Muscle of leg (tissue), 11 donors: ENCODE measurements around the gene HRH1. TPM values are rescaled to one million over a fixed set of nuclear protein-coding genes. Genes with fewer than 3 reads are reported as not detected.
A peak's percentile ranks its signal among the peaks of the same experiment; 100 is the strongest.

Experiments
- DNase-seq: peaks from one replicate; pipeline ENCODE4 v3.0.0; 2013
- H3K27ac ChIP-seq: one replicate; pipeline ENCODE4 v1.5.1; 2013; ENCODE audit warnings: mild to moderate bottlenecking, low read length, control low read depth
- H3K27me3 ChIP-seq: one replicate; pipeline ENCODE4 v1.6.1; 2013; ENCODE audit warnings: low read length; ENCODE audit not compliant: control insufficient read depth, insufficient read depth
- H3K36me3 ChIP-seq: one replicate; pipeline ENCODE4 v1.6.1; 2013; ENCODE audit warnings: low read length; ENCODE audit not compliant: control insufficient read depth, insufficient read depth
- H3K4me1 ChIP-seq: one replicate; pipeline ENCODE4 v1.6.1; 2013; ENCODE audit warnings: low read length; ENCODE audit not compliant: control insufficient read depth, insufficient read depth
- H3K4me3 ChIP-seq: one replicate; pipeline ENCODE4 v1.5.1; 2013; ENCODE audit warnings: low read length, control low read depth
- H3K9me3 ChIP-seq: replicated peaks from 2 replicates; pipeline ENCODE4 v1.6.1; 2013; ENCODE audit warnings: low read depth, low read length; ENCODE audit not compliant: control insufficient read depth
- WGBS: methylation state at CpG from one replicate; pipeline ENCODE4 v1.1.5; 2013; ENCODE audit warnings: missing lambda C conversion rate; ENCODE audit not compliant: insufficient coverage; 5-methylcytosine and 5-hydroxymethylcytosine counted together
- polyA plus RNA-seq, 8 donors: library from polyadenylated mRNA; unstranded; fragments of 120-200 nt; gene quantifications; one replicate each; pipeline versions ENCODE4 v1.2.1 to v1.2.3, GENCODE V29; 2013; ENCODE audit warnings: inconsistent platforms in 1 of 8, low replicate concordance in 1 of 8; ENCODE audit not compliant: insufficient read length in 8 of 8, insufficient read depth in 1 of 8
- total RNA-seq: library from RNA; stranded (reverse); fragments of 120-200 nt; gene quantifications from one replicate; pipeline ENCODE4 v1.2.4, GENCODE V29; 2013

HRH1 gene
- total and polyA plus RNA-seq, 9 donors, result 1.6 to 6.2 (median 3.2) TPM

- H3K27ac ChIP-seq, result peak overlapping the region; percentile 85
- 26% methylated on average over 4 of the region's 9 CpGs for WGBS
- H3K27me3 ChIP-seq, result no peaks in the 10 kb centered on the region
- H3K4me3 ChIP-seq, result peak overlapping the region; percentile 97
- H3K36me3 ChIP-seq, result peaks cover 16% of the 10 kb centered on the region
- peaks cover 8% of the 10 kb centered on the region for H3K4me1 ChIP-seq
- H3K9me3 ChIP-seq, result no peaks in the 10 kb centered on the region
- no peak for DNase-seq
These were observed 118.7 kb downstream of the HRH1 start for GRCh38 chr3:11272906-11273574.

DNA sequence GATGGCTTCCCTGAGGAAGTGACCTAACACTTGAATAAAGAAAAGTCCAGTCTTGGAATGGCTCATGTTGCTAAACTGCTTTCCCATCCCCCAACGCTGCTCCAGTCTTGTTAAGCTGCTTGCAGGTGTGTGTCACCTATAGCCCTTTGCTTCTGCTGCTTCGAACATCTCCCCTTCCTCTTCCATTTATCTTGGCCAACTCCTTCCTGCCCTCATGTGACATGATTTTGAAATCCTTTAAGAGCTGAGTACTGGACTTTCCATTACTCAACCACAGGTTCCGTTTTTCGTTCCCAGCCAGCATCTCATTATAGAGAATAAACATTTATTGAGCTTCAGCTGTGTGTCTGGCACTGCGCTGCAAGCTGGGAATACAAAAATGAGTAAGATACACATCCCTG is 119.6 kb downstream of the HRH1 start:
- Histone ChIP-seq H3K9me3 (no peaks in the 10 kb centered on the region), H3K4me3 (no peak overlapping the region), H3K4me1 (peaks cover 8% of the 10 kb centered on the region), H3K27ac (peak overlapping the region; percentile 55), H3K27me3 (no peaks in the 10 kb centered on the region), H3K36me3 (peaks cover 18% of the 10 kb centered on the region)
- WGBS, result 93% methylated on average over 2 of the region's 5 CpGs
- peak; percentile 81 for DNase-seq

- H3K27me3 ChIP-seq, result no peaks in the 10 kb centered on the region
- H3K36me3 ChIP-seq, result peaks cover 18% of the 10 kb centered on the region
- H3K27ac ChIP-seq, result peak overlapping the region; percentile 55
- no peak overlapping the region for H3K4me3 ChIP-seq
- WGBS, result no CpG with 5 or more reads among the region's 6 CpGs
- no peaks in the 10 kb centered on the region for H3K9me3 ChIP-seq
- no peak for DNase-seq
- peaks cover 8% of the 10 kb centered on the region for H3K4me1 ChIP-seq
These were observed 120.4 kb downstream of the HRH1 start for GRCh38 chr3:11274566-11275142.

DNA sequence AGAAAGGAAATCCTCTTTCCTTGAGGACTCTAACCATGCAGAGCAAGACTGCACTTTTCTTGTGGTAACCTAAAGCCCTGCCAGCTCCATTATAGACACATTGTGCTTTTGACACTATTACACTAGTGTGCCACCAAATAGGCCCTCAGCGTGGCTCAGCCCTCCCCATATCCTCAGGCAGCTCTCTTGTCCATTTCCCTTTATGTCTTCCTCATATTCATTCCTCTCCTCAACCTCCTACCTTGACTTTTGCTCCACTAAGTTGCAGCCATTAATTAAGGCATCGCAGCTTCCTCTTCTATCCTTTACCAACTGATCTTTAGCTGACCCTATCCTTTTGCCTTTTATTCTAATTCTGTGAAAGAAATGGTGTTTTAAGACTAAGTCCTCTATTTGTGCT is 121.6 kb downstream of the HRH1 start:
- no peak for DNase-seq
- peaks cover 18% of the 10 kb centered on the region for H3K36me3 ChIP-seq
- H3K4me3 ChIP-seq, result no peak overlapping the region
- H3K27me3 ChIP-seq, result no peaks in the 10 kb centered on the region
- no peaks in the 10 kb centered on the region for H3K9me3 ChIP-seq
- no peak overlapping the region for H3K27ac ChIP-seq
- H3K4me1 ChIP-seq, result peaks cover 8% of the 10 kb centered on the region
- WGBS, result 92% methylated on average over 1 of the region's 2 CpGs

- H3K36me3 ChIP-seq, result peaks cover 19% of the 10 kb centered on the region
- no peak overlapping the region for H3K27ac ChIP-seq
- H3K4me3 ChIP-seq, result no peak overlapping the region
- no peaks in the 10 kb centered on the region for H3K27me3 ChIP-seq
- WGBS, result 93% methylated on average over 2 of the region's 2 CpGs
- no peak for DNase-seq
- H3K4me1 ChIP-seq, result peaks cover 6% of the 10 kb centered on the region
- no peaks in the 10 kb centered on the region for H3K9me3 ChIP-seq
These were observed 122.6 kb downstream of the HRH1 start for GRCh38 chr3:11276901-11277300.

DNA sequence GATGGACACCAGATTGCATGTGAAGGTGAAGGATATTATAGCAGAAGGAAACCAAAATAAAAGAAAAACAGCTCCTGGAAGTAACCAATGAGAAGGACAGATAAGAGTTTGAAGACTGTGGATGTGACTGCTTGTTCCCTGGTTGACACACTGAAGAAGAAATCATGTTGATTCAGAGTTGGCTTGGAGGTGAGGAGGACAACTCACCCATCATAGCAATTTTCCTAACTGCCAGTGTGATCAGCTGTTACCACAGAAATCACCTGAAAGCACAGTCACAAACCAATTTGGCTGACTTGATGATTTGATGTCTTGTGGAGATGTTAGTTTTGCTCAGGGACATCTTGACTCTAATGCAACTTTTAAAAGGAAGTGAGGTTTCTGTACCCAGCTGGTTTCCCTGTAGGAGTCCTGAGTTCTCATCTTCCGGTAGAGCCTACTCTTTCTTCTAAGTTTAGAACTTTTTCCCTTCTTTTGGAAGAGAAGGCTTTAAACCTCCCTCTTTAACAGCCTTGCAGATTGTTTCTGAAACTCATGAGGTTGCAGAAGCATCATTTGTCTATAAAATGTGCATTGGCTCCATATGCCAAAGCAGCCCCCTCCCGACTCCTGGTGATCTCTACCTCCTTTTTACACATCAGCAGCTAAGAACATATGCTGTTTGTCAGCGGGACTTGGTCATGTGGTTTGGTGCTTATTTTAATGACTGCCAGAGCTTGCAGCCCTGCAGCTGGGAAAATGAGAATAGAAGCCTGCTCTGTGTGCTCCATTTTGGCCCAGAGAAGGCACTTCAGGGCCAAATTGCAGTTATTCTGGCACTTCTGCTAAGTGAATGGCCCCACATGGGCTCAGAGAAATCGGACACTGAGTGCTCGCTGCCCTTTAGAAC is 128.2 kb downstream of the HRH1 start:
- 27% methylated on average over 2 of the region's 5 CpGs for WGBS
- DNase-seq, result peak; percentile 95
- H3K36me3 ChIP-seq, result peaks cover 9% of the 10 kb centered on the region
- H3K4me1 ChIP-seq, result peaks cover 18% of the 10 kb centered on the region
- no peaks in the 10 kb centered on the region for H3K9me3 ChIP-seq
- H3K27ac ChIP-seq, result peak overlapping the region; percentile 22
- no peaks in the 10 kb centered on the region for H3K27me3 ChIP-seq
- H3K4me3 ChIP-seq, result no peak overlapping the region

- Histone ChIP-seq H3K27ac (peak overlapping the region; percentile 22), H3K4me1 (peaks cover 23% of the 10 kb centered on the region), H3K36me3 (peaks cover 9% of the 10 kb centered on the region), H3K9me3 (no peaks in the 10 kb centered on the region), H3K4me3 (no peak overlapping the region), H3K27me3 (no peaks in the 10 kb centered on the region)
- WGBS, result 33% methylated on average over 1 of the region's 1 CpG
- no peak for DNase-seq
These were observed 128.8 kb downstream of the HRH1 start for GRCh38 chr3:11283139-11283475.

DNA sequence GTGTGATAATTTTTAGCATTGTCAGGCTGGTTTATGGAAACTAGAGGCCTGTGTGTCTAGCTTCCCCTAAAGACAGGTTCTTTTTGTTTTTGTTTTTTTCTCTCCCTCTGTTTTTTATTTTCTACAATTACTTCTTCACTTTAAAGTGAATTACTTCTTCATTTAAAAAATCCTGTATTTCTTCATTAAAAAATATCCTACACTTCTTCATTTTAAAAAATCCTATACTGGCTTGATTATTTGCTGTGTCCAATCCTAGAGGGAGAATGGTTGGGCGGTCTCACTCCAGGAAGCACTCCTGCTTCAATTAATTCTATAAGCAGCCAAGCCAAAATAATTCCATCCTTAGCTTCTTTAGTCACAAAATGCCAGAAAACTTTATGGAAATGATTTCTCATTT is 129.7 kb downstream of the HRH1 start:
- Histone ChIP-seq H3K4me1 (peaks cover 28% of the 10 kb centered on the region), H3K36me3 (peaks cover 7% of the 10 kb centered on the region), H3K27me3 (no peaks in the 10 kb centered on the region), H3K27ac (no peak overlapping the region), H3K4me3 (no peak overlapping the region), H3K9me3 (no peaks in the 10 kb centered on the region)
- no CpG with 5 or more reads among the region's 1 CpG for WGBS
- DNase-seq, result peak; percentile 25

- no peak overlapping the region for H3K27ac ChIP-seq
- H3K9me3 ChIP-seq, result no peaks in the 10 kb centered on the region
- 100% methylated on average over 1 of the region's 2 CpGs for WGBS
- DNase-seq, result no peak
- H3K4me1 ChIP-seq, result peaks cover 33% of the 10 kb centered on the region
- no peaks in the 10 kb centered on the region for H3K27me3 ChIP-seq
- H3K4me3 ChIP-seq, result no peak overlapping the region
- H3K36me3 ChIP-seq, result peaks cover 7% of the 10 kb centered on the region
These were observed 131.2 kb downstream of the HRH1 start for GRCh38 chr3:11285471-11285870.

GRCh38 chr3:11287404-11287803 is 133.1 kb downstream of the HRH1 start:
- H3K27me3 ChIP-seq, result no peaks in the 10 kb centered on the region
- H3K4me3 ChIP-seq, result no peak overlapping the region
- H3K4me1 ChIP-seq, result peaks cover 31% of the 10 kb centered on the region
- WGBS, result 50% methylated on average over 7 of the region's 10 CpGs
- peaks cover 3% of the 10 kb centered on the region for H3K36me3 ChIP-seq
- DNase-seq, result peak; percentile 30
- H3K9me3 ChIP-seq, result no peaks in the 10 kb centered on the region
- peak overlapping the region; percentile 83 for H3K27ac ChIP-seq
